Smooth muscle cell (in vitro differentiated cells): ENCODE results near the gene CENPN. TPM values are rescaled to one million over a fixed set of nuclear protein-coding genes. Genes with fewer than 3 reads are reported as not detected.

Experiments
- DNase-seq: peaks from one replicate; lab custom pipeline; 2025; ENCODE audit not compliant: unreplicated experiment; lab: John Stamatoyannopoulos, UW
- H2AFZ ChIP-seq: fragments of 200-600 bp; sonication (generic); 2 replicates; pipeline ENCODE4 v1.6.0; 2016; ENCODE audit warnings: antibody characterized with exemption, low read depth, mild to moderate bottlenecking
- H3F3A ChIP-seq: fragments of 200-600 bp; sonication (generic); 2 replicates; pipeline ENCODE4 v1.6.0; 2017; ENCODE audit warnings: antibody characterized with exemption, low read depth
- H3K27ac ChIP-seq: fragments of 200-600 bp; sonication (generic); 2 replicates; pipeline ENCODE4 v1.5.1; 2016; ENCODE audit warnings: low read depth, mild to moderate bottlenecking
- H3K27me3 ChIP-seq: fragments of 200-600 bp; sonication (generic); 2 replicates; pipeline ENCODE4 v1.6.1; 2016; ENCODE audit warnings: low read depth, mild to moderate bottlenecking
- H3K36me3 ChIP-seq: fragments of 200-600 bp; sonication (generic); 2 replicates; pipeline ENCODE4 v1.5.1; 2016; ENCODE audit warnings: low read depth
- H3K4me1 ChIP-seq: fragments of 200-600 bp; sonication (generic); 2 replicates; pipeline ENCODE4 v1.5.1; 2016; ENCODE audit warnings: low read depth
- H3K4me2 ChIP-seq: fragments of 200-600 bp; sonication (generic); 2 replicates; pipeline ENCODE4 v1.6.0; 2016; ENCODE audit warnings: mild to moderate bottlenecking
- H3K4me3 ChIP-seq: fragments of 200-600 bp; sonication (generic); 2 replicates; pipeline ENCODE4 v1.5.1; 2016; ENCODE audit warnings: mild to moderate bottlenecking
- H3K79me2 ChIP-seq: fragments of 200-600 bp; sonication (generic); 2 replicates; pipeline ENCODE4 v1.6.0; 2016; ENCODE audit warnings: low read depth, mild to moderate bottlenecking
- H3K9ac ChIP-seq: fragments of 200-600 bp; sonication (generic); 2 replicates; pipeline ENCODE4 v1.6.0; 2016; ENCODE audit warnings: low read depth
- H3K9me3 ChIP-seq: fragments of 200-600 bp; sonication (generic); replicated peaks from 2 replicates; pipeline ENCODE4 v1.5.1; 2016; ENCODE audit warnings: low read depth
- H4K20me1 ChIP-seq: fragments of 200-600 bp; sonication (generic); 2 replicates; pipeline ENCODE4 v1.6.0; 2016; ENCODE audit warnings: low read depth
- WGBS: methylation state at CpG from one replicate; pipeline ENCODE4 v1.1.7; 2016; ENCODE audit warnings: low lambda C conversion rate; 5-methylcytosine and 5-hydroxymethylcytosine counted together
- polyA plus RNA-seq: library from polyadenylated mRNA; unstranded; fragments of >200 nt; fragmentation: Nextera tagmentation; extraction: Ambion mirVana; gene quantifications from 2 replicates; pipeline ENCODE4 v1.2.1, GENCODE V29; 2016
- total RNA-seq: library from RNA; depleted of rRNA; stranded (reverse); fragments of >200 nt; gene quantifications from 2 replicates; pipeline ENCODE4 v1.2.3, GENCODE V29; 2014
- TF ChIP-seq, protein P1 (sequence below): fragments of 200-600 bp; sonication (generic); IDR thresholded peaks from 2 replicates; pipeline ENCODE4 v1.5.1; 2017; ENCODE audit warnings: borderline replicate concordance, mild to moderate bottlenecking, antibody characterized with exemption; ENCODE audit not compliant: insufficient read depth, poor library complexity, severe bottlenecking

The CENPN gene
- total and polyA plus RNA-seq, 2 experiments from 2014 or later = 18.8 to 25.1 TPM

DNA sequence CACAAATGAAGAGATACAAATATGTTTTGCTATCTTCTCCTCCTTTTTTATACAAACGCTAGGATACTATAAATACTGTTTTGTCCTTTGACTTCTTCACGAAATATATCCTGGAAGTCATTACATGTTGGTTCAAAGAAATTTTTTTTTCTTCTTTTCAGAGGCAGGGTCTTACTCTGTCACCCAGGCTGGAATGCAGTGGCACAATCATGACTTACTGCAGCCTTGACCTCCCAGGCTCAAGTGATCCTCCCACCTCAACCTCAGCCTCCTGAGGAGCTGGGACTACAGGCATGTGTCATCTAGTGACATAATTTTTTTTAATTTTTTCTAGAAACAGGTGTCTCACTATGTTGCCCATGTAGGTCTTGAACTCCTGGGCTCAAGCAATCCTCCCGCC lies 16.4 kb upstream of the CENPN start:
- Histone ChIP-seq H3K4me1 (peaks cover 12% of the 10 kb centered on the region), H3F3A (peaks cover 9% of the 10 kb centered on the region), H4K20me1 (peaks cover 29% of the 10 kb centered on the region), H3K9me3 (no peaks in the 10 kb centered on the region), H3K27ac (no peak overlapping the region), H3K36me3 (no peaks in the 10 kb centered on the region), H3K27me3 (no peaks in the 10 kb centered on the region), H2AFZ (no peak overlapping the region), H3K9ac (no peak overlapping the region), H3K79me2 (peaks cover 42% of the 10 kb centered on the region), H3K4me2 (no peak overlapping the region), H3K4me3 (no peak overlapping the region)
- DNase-seq = no peak
- 94% methylated on average over 3 of the region's 3 CpGs for WGBS
- TF ChIP-seq, protein P1, sequence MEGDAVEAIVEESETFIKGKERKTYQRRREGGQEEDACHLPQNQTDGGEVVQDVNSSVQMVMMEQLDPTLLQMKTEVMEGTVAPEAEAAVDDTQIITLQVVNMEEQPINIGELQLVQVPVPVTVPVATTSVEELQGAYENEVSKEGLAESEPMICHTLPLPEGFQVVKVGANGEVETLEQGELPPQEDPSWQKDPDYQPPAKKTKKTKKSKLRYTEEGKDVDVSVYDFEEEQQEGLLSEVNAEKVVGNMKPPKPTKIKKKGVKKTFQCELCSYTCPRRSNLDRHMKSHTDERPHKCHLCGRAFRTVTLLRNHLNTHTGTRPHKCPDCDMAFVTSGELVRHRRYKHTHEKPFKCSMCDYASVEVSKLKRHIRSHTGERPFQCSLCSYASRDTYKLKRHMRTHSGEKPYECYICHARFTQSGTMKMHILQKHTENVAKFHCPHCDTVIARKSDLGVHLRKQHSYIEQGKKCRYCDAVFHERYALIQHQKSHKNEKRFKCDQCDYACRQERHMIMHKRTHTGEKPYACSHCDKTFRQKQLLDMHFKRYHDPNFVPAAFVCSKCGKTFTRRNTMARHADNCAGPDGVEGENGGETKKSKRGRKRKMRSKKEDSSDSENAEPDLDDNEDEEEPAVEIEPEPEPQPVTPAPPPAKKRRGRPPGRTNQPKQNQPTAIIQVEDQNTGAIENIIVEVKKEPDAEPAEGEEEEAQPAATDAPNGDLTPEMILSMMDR = no peak

DNA sequence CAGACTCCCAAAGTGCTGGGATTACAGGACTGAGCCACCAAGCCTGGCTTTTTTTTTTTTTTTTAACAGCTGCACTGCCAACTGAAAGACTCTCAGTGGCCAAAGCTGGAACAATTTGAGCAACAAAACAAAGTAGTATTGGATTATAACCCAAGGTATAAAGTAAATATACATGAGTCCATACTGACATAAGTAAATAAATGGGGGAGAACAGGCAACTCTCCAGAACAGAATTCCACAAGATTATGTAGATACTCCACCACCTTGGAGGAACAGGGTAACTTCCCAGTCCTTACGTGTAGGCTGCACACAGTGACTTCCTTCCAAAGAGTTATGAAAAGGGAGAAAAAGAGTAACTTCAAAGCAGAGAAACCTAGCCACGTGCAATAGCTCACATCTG lies 16.0 kb upstream of the CENPN start:
- Histone ChIP-seq H3K79me2 (peaks cover 46% of the 10 kb centered on the region), H3F3A (peaks cover 9% of the 10 kb centered on the region), H3K27me3 (no peaks in the 10 kb centered on the region), H3K9me3 (no peaks in the 10 kb centered on the region), H3K9ac (no peak overlapping the region), H2AFZ (no peak overlapping the region), H4K20me1 (peaks cover 25% of the 10 kb centered on the region), H3K36me3 (no peaks in the 10 kb centered on the region), H3K4me1 (peaks cover 12% of the 10 kb centered on the region), H3K4me3 (no peak overlapping the region), H3K27ac (peak overlapping the region; percentile 28), H3K4me2 (no peak overlapping the region)
- DNase-seq = no peak
- TF ChIP-seq, protein P1 = no peak
- 90% methylated on average over 2 of the region's 2 CpGs for WGBS

GRCh38 chr16:80991792-80992430 lies 15.1 kb upstream of the CENPN start:
- TF ChIP-seq, protein P1 = no peak
- H3K27ac ChIP-seq = peak overlapping the region; percentile 99
- H3F3A ChIP-seq = peaks cover 9% of the 10 kb centered on the region
- DNase-seq = no peak
- no peak overlapping the region for H2AFZ ChIP-seq
- no peaks in the 10 kb centered on the region for H3K27me3 ChIP-seq
- H3K9me3 ChIP-seq = no peaks in the 10 kb centered on the region
- peak overlapping the region; percentile 83 for H3K4me2 ChIP-seq
- H3K4me3 ChIP-seq = no peak overlapping the region
- H4K20me1 ChIP-seq = peaks cover 17% of the 10 kb centered on the region
- H3K9ac ChIP-seq = peak overlapping the region; percentile 87
- WGBS = 65% methylated on average over 6 of the region's 6 CpGs
- peaks cover 56% of the 10 kb centered on the region for H3K79me2 ChIP-seq
- no peaks in the 10 kb centered on the region for H3K36me3 ChIP-seq
- H3K4me1 ChIP-seq = peaks cover 11% of the 10 kb centered on the region
